Effector memory CD4-positive, alpha-beta T cell (primary cell): ENCODE measurements around the gene RAB10.
"Not testable (repeated sequence)": the region's sequence is repeated elsewhere in the genome, so short reads cannot be mapped to it uniquely, and the experiment has no call there.

Source experiments
- DNase-seq, 3 donors: peaks; one replicate each; pipeline ENCODE4 v3.0.0-alpha.2; 2020
- H3K27ac ChIP-seq: 2 replicates; pipeline ENCODE4 v1.7.0; 2013; ENCODE audit warnings: mild to moderate bottlenecking, low read length, moderate library complexity; ENCODE audit not compliant: insufficient read depth, poor library complexity, severe bottlenecking
- H3K27me3 ChIP-seq: replicated peaks from 2 replicates; pipeline ENCODE4 v1.7.0; 2013; ENCODE audit warnings: mild to moderate bottlenecking, low read length; ENCODE audit not compliant: insufficient read depth, control insufficient read depth, poor library complexity, severe bottlenecking
- H3K36me3 ChIP-seq: 2 replicates; pipeline ENCODE4 v1.7.0; 2013; ENCODE audit warnings: mild to moderate bottlenecking, low read length, moderate library complexity; ENCODE audit not compliant: control insufficient read depth, insufficient read depth
- H3K4me1 ChIP-seq: 2 replicates; pipeline ENCODE4 v1.7.0; 2013; ENCODE audit warnings: low read length, mild to moderate bottlenecking; ENCODE audit not compliant: control insufficient read depth, insufficient read depth, poor library complexity, severe bottlenecking
- H3K4me3 ChIP-seq: 2 replicates; pipeline ENCODE4 v1.7.0; 2013; ENCODE audit warnings: low read length, low read depth, mild to moderate bottlenecking; ENCODE audit not compliant: insufficient read depth, poor library complexity, severe bottlenecking
- H3K9me3 ChIP-seq: 2 replicates; pipeline ENCODE4 v1.7.0; 2013; ENCODE audit warnings: mild to moderate bottlenecking, low read length, moderate library complexity; ENCODE audit not compliant: control insufficient read depth

RAB10 gene

DNA sequence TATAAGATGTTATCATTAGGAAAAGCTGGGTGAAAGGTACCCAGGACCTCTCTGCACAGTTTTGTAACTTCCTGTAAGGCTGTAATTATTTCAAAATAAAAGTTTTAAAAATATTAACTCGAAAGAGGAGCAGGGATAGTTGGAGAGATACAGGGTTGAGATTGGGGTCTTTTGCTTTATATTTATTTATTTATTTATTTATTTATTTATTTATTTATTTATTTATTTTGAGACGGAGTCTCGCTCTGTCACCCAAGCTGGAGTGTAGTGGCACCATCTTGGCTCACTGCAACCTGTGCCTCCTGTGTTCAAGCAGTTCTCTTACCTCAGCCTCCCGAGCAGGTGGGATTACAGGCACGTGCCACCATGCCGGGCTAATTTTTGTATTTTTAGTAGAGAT lies 74.8 kb downstream of the RAB10 start:
- not testable (repeated sequence) for H3K36me3 ChIP-seq, H3K4me3 ChIP-seq, DNase-seq, H3K27me3 ChIP-seq, H3K4me1 ChIP-seq, H3K27ac ChIP-seq, H3K9me3 ChIP-seq

DNA sequence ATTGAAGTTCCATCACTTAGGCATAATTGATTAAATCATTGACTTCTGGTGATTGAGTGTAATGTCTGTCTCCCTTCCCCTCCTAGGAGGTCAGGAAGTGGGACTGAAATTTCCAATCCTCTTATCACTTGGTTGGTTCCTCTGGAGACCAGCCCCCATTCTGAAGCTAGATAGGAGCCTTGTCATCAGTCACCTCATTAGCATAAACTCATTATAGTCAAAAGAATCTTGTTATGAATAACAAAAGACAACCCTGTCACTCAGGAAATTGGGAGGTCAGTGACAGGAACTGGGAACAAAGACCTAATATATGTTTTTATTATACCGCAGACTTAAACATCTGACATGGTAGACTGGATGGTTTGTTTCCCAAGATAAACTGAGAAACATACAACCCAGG lies 78.3 kb downstream of the RAB10 start:
- H3K4me3 ChIP-seq: no peak overlapping the region
- H3K4me1 ChIP-seq: no peaks in the 10 kb centered on the region
- no peak for DNase-seq
- no peaks in the 10 kb centered on the region for H3K27me3 ChIP-seq
- H3K9me3 ChIP-seq: no peaks in the 10 kb centered on the region
- no peak overlapping the region for H3K27ac ChIP-seq
- H3K36me3 ChIP-seq: peaks cover 10% of the 10 kb centered on the region

DNA sequence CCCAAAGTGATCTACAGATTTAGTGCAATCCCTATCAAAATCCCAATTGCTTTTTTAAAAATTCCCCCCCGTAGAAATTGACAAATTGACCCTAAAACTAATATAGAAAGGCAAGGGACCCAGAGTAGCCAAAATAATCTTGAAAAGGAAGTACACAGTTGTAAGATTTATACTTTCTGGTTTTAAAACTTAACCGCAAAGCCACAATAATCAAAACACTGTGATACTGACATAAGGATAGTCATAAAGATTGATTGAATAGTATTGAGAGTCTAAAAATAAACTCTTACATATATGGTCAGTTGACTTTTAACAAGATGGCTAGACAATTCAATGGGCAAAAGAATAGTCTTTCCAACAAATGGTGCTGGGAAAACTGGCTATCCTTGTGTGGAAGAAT lies 80.3 kb downstream of the RAB10 start:
- Histone ChIP-seq H3K4me1 (no peaks in the 10 kb centered on the region), H3K36me3 (peaks cover 10% of the 10 kb centered on the region), H3K9me3 (no peaks in the 10 kb centered on the region), H3K27ac (no peak overlapping the region), H3K4me3 (no peak overlapping the region), H3K27me3 (no peaks in the 10 kb centered on the region)
- DNase-seq: no peak

DNA sequence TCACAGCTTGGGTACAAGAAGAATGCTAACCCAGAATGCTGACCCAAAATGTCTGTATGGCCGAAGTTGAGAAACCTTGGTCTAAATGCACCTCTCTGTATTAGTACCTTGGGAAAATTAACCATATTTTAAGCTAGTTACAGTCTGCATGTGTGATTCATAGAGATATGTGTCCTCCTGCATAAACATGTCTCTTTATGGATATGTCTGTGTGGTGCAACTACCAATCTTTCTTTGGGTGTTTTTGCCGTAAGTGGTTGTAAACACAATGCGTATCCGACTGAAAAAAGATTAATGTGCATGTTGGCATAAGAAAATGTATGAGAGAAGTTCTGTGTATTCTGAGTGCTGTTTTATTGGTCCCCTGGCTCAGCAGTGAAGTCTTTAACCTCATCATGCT lies 84.8 kb downstream of the RAB10 start:
- Histone ChIP-seq H3K4me1 (no peaks in the 10 kb centered on the region), H3K9me3 (no peaks in the 10 kb centered on the region), H3K4me3 (no peak overlapping the region), H3K36me3 (no peaks in the 10 kb centered on the region), H3K27ac (no peak overlapping the region), H3K27me3 (no peaks in the 10 kb centered on the region)
- no peak for DNase-seq

DNA sequence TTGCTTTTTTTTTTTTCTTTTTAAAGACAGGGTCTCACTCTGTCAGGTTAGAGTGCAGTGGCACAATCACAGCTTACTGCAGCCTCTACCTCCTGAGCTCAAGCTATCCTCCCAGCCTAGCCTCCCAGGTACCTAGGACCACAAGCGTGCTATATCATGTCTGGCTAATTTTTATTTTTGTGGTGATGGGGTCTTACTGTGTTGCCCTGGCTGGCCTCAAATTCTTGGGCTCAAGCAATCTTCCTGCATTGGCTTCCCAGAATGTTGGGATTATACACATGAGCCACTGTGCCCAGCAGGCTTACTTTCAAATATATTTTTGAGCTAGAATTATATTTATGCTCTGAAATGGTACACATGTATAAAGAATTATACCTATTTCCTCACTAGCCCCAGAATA lies 85.6 kb downstream of the RAB10 start:
- no peak overlapping the region for H3K4me3 ChIP-seq
- no peak for DNase-seq
- no peaks in the 10 kb centered on the region for H3K27me3 ChIP-seq
- H3K27ac ChIP-seq: no peak overlapping the region
- no peaks in the 10 kb centered on the region for H3K4me1 ChIP-seq
- no peaks in the 10 kb centered on the region for H3K36me3 ChIP-seq
- no peaks in the 10 kb centered on the region for H3K9me3 ChIP-seq

DNA sequence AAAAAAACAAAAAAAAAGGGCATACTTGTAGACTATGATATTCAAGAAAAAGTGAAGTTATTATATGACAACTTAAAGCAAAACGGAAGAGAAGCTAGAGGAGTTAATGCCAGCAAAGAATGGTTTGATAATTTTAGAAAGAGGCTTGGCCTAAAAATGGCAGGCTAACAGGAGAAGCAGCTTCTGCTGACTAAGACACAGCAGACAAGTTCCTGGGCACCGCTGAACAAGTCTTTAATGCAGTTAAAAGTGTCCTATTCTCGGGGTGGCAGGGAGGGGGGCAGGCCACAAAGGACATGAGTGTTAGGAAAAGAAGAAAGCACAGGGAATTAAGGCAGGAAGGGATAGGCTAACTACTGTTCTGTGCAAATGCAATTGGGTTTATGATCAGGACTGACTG lies 88.7 kb downstream of the RAB10 start:
- Histone ChIP-seq H3K27ac (no peak overlapping the region), H3K27me3 (no peaks in the 10 kb centered on the region), H3K4me3 (no peak overlapping the region), H3K4me1 (no peaks in the 10 kb centered on the region), H3K36me3 (no peaks in the 10 kb centered on the region), H3K9me3 (no peaks in the 10 kb centered on the region)
- no peak for DNase-seq

DNA sequence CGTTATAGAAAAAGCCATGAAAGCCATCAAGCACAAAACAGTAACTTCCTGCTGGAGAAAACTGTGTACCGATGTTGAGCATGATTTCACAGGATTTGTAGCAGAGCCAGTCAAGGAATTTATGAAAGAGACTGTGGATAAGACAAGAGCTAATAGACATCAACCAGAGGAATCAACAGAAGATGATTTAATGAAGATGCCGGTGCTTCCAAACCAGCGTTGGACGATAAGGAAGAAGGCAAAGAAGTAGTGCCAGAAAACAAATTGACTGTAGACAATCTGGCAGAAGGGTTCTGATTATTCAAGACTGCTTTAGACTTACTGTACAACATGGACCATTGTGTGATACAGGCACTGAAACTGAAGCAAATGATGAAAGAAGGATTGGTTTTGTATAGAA lies 89.5 kb downstream of the RAB10 start:
- no peak overlapping the region for H3K27ac ChIP-seq
- no peak for DNase-seq
- no peaks in the 10 kb centered on the region for H3K4me1 ChIP-seq
- H3K27me3 ChIP-seq: no peaks in the 10 kb centered on the region
- H3K9me3 ChIP-seq: no peaks in the 10 kb centered on the region
- H3K4me3 ChIP-seq: no peak overlapping the region
- peaks cover 6% of the 10 kb centered on the region for H3K36me3 ChIP-seq

DNA sequence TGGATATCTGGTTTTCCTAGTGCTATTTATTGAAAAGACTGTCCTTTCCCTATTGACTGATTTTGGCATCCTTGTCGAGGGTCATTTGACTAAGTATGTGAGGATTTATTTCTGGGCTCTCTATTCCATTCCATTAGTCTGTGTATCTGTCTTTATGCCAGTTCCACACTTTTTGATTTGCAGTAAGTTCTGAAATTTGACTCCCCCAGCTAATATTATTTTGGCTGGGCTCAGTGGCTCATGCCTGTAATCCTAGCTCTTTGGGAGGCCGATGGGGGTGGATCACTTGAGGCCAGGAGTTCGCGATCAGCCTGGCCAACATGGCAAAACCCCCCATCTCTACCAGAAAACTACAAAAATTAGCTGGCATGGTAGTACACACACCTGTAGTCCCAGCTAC lies 92.2 kb downstream of the RAB10 start:
- no peaks in the 10 kb centered on the region for H3K27me3 ChIP-seq

DNA sequence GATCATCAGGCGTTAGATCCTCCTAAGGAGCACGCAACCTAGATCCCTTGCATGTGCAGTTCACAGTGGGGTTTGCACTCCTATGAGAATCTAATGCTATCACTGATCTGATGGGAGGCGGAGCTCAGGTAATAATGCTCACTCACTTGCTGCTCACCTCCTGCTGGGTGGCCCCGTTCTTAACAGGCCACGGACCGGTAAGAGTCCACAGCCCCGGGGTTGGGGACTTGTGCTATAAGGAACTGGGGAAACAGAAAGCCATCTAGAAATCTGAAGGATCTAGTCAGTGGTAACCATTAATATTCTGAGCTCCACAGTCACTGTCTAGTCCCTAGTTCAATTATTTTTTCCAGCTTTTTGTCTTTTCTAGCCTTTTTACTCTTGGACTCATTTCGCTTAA lies 94.3 kb downstream of the RAB10 start:
- Histone ChIP-seq H3K4me3 (no peak overlapping the region), H3K36me3 (peaks cover 11% of the 10 kb centered on the region), H3K27ac (no peak overlapping the region), H3K4me1 (no peaks in the 10 kb centered on the region), H3K27me3 (no peaks in the 10 kb centered on the region), H3K9me3 (no peaks in the 10 kb centered on the region)
- DNase-seq: no peak

More for the DNA sequence above, 92.2 kb downstream of the RAB10 start:
- Histone ChIP-seq H3K27ac (no peak overlapping the region), H3K9me3 (no peaks in the 10 kb centered on the region), H3K4me3 (no peak overlapping the region), H3K36me3 (peaks cover 11% of the 10 kb centered on the region), H3K4me1 (no peaks in the 10 kb centered on the region)
- DNase-seq: no peak

DNA sequence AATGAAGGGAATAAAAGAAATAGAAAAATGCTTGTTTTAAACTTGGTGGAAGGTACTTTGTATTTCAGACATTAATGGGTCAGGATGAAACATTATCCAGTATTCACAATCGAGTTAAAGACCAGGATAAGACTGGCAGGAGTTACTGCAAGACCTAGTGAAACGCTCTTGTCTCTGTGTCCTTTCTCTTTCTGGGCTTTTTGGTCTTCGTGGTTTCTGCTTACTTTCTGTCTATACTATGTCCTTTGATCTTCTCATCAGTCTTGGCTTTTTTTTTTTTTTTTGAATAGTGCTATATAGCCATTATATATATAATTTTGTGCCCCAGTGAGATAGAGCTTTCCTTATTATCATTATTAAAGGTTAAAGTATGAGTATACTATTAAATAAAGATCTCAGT lies 96.9 kb downstream of the RAB10 start:
- no peaks in the 10 kb centered on the region for H3K27me3 ChIP-seq

DNA sequence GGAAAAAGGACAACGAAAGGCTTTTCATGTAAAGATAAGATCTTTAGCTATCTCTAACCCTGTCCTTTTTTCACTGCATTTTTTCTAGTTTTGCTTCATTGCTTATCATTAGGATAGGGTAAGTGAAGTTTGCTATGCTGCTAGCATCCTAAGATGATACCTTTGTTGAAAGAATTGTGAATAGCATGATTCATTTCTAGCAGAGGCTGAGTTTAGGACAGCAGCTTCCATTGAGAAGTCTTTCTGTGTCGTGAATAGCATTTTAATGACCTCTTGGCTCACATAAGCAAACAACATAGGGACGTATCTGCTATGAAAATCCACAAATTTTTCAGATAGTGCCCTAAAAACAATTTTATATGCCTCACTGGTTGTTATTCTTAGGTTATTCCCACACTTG lies 102.6 kb downstream of the RAB10 start:
- Histone ChIP-seq H3K4me3 (no peak overlapping the region), H3K9me3 (no peaks in the 10 kb centered on the region), H3K27me3 (no peaks in the 10 kb centered on the region), H3K27ac (no peak overlapping the region), H3K36me3 (no peaks in the 10 kb centered on the region), H3K4me1 (no peaks in the 10 kb centered on the region)
- no peak for DNase-seq

More for the DNA sequence above, 96.9 kb downstream of the RAB10 start:
- Histone ChIP-seq H3K4me3 (no peak overlapping the region), H3K4me1 (no peaks in the 10 kb centered on the region), H3K9me3 (no peaks in the 10 kb centered on the region), H3K27ac (no peak overlapping the region), H3K36me3 (peaks cover 11% of the 10 kb centered on the region)
- no peak for DNase-seq
